Measurements from ENCODE around the gene RFNG. TPM values are rescaled to one million over a fixed set of nuclear protein-coding genes. Genes with fewer than 3 reads are reported as not detected.

The RFNG gene
- total and polyA plus RNA-seq, 2 of the 13 experiments (the other 11 are each of a cell fraction or from before 2014, with no cell fraction given) = 61.4 to 64.0 TPM

GRCh38 chr17:82022981-82023446, 28.6 kb downstream of the RFNG start, which contains the start of gene LRRC45 (continued):
- TF ChIP-seq ZNF18 (CRISPR knock-in tag; IDR thresholded peaks at IDR 0.05; ENCODE audit: insufficient replicate concordance) (no peak), CENPT (CRISPR knock-in tag; IDR thresholded peaks at IDR 0.05; ENCODE audit: low read depth) (no peak), TAF15 (IDR thresholded peaks at IDR 0.05; ENCODE audit: low read depth, low read length, poor library complexity, severe bottlenecking) (no peak), MEIS2 (CRISPR knock-in tag; IDR thresholded peaks at IDR 0.05) (no peak), FOXM1 (CRISPR knock-in tag; IDR thresholded peaks at IDR 0.05) (no peak), TERF1 (CRISPR knock-in tag; IDR thresholded peaks at IDR 0.05) (no peak), GLI4 (CRISPR knock-in tag; IDR thresholded peaks at IDR 0.05; ENCODE audit: borderline replicate concordance) (no peak), RELA (CRISPR knock-in tag; IDR thresholded peaks at IDR 0.05) (no peak), MED8 (CRISPR knock-in tag; IDR thresholded peaks at IDR 0.05; ENCODE audit: insufficient replicate concordance) (no peak), ZEB1 (IDR thresholded peaks at IDR 0.05; ENCODE audit: insufficient replicate concordance, low read depth) (no peak), NCOR1 (IDR thresholded peaks at IDR 0.05; ENCODE audit: borderline replicate concordance, low read length) (no peak), ZNF703 (CRISPR knock-in tag; IDR thresholded peaks at IDR 0.05; ENCODE audit: borderline replicate concordance) (no peak), ZNF543 (CRISPR knock-in tag; IDR thresholded peaks at IDR 0.05) (0 out of 2 replicates have a peak, but pooled peaks have one; percentile 15), TSC22D2 (CRISPR knock-in tag; IDR thresholded peaks at IDR 0.05; ENCODE audit: borderline replicate concordance) (no peak), MAX (IDR thresholded peaks at IDR 0.05) (peak; percentile 12; the same call in 1 of the 2 replicates), ZNF704 (CRISPR knock-in tag; IDR thresholded peaks at IDR 0.05; ENCODE audit: borderline replicate concordance) (no peak), SMYD3 (CRISPR knock-in tag; IDR thresholded peaks at IDR 0.05) (no peak), CEBPZ (IDR thresholded peaks at IDR 0.05; ENCODE audit: low read length) (no peak), ARID3A (IDR thresholded peaks at IDR 0.05; ENCODE audit: low read depth, low read length) (no peak), ZNF563 (CRISPR knock-in tag; IDR thresholded peaks at IDR 0.05) (no peak), TEAD2 (CRISPR knock-in tag; IDR thresholded peaks at IDR 0.05) (no peak)
